GM13977 (cell line): Measurements from ENCODE around the gene SEPTIN6.

Experiments used
- DNase-seq: peaks from one replicate; pipeline ENCODE4 v3.0.0; 2012; ENCODE audit warnings: low spot score
- CTCF ChIP-seq: IDR thresholded peaks from 2 replicates; pipeline ENCODE4 v1.5.1; 2012; ENCODE audit warnings: mild to moderate bottlenecking, control low read depth; ENCODE audit not compliant: insufficient read depth; ENCODE audit errors: extremely low read depth, missing control alignments
- in situ Hi-C: fragments of 300-500 bp; cut with MboI; formaldehyde crosslinking; loops from one replicate; pipeline ENCODE4 v1.12.0; 2022; ENCODE audit warnings: low sequenced_read_pairs, low pct_unique_long_range_greater_than_20kb, mixed read lengths, inconsistent platforms; ENCODE audit not compliant: unreplicated experiment

Gene SEPTIN6

DNA sequence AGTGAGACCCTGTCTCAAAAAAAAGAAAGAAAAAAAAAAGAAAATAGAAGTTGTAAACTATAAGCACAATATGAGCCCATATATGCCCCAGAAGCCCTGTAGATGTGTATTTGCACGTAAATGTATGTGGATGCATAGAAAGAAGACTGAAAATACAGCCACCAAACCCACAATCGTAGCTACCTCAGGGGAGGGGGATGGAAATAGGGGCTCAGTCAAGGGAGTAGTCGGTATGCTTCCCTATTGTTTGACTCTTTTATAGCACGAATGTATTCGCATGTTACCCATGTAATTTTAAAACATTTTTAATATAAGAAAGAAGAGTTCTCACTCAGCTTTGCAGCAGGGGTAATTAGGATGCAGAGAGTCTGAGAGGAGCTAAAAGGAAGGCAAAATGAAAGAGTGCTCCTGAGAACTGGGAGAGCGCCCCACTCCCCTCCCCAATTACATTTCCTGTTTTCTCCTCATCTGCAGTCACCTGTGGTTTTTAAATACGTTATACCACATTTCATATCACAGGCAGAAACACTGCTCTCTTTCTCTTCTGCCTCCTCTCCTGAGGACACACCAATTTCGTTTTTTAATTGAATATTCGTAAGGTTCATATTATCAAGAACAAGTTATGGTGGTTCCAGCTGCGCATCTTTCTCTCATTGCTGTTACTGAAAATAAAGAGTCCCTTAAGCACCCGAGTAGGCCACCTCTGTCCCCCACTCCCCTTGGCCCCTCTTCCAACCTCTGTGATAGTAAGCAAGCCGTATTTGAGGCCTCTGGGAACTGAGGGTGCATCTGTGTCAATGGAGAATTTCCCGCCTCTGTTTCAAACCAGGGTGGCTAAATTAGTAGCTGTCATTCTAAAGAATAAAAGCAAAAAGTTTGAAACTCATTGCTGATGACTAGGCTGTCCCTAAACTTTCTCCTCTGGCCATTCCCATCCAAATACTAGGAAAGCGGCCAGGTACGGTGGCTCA, 10.7 kb downstream of the SEPTIN6 start:
- in situ Hi-C loops: no loop called here
- DNase-seq: no peak
- no peak for TF ChIP-seq CTCF

DNA sequence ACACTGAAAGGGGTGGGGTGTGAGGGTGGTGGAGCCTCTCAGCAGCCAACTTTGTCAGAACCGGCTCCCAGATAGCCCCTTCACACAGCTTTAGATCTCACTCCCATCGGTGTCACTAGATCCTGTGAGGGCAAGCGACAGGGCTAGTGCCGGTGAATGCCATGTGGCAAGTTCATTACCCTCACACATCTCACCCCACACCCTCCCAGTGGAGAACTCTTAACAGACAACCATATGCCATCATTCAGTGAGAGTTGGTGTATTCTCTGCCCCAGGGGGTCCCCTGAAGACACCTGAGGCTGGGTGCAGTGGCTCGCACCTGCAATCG, 15.3 kb downstream of the SEPTIN6 start:
- no peak for TF ChIP-seq CTCF
- DNase-seq: no peak
- in situ Hi-C loops: no loop called here

GRCh38 chrX:119676949-119677653, 15.9 kb downstream of the SEPTIN6 start:
- in situ Hi-C loops: no loop called here
- TF ChIP-seq CTCF: no peak
- DNase-seq: no peak

DNA sequence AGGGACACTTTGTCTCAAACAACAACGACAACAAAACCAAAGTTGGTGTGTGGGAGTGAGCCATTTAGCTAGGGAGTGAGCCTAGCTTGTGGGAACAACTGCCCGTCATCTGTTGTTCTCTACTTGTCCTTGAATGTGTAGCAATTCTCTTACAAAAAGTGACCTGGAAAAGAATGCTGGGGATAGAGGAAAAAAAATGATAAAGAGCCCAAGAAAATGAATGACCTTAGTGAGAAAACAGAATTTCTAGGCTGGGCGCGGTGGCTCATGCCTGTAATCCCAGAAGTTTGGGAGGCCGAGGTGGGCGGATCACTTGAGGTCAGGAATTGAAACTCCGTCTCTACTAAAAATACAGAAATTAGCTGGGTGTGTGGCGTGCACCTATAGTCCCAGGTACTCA, 19.6 kb downstream of the SEPTIN6 start:
- DNase-seq: no peak
- no peak for TF ChIP-seq CTCF
- in situ Hi-C loops: no loop called here

DNA sequence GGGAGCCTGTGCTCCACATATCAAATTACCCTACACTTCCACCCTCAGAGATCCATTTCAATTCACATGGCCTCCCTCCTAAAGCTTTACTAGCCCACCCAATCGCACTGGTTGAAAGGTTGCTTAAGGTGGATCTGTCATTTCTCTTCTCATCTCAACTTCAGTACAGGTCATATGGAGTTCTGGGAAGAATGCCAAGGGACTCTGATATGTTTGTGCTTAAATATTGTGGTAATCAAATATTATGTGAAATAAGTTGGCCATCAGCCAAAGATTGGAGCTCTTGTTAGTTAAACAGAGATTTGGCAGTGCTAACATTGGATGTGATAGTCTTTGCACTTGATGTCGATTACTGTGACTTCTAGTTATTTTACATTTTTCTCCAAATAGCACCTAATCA, 20.5 kb downstream of the SEPTIN6 start:
- DNase-seq: no peak
- no peak for TF ChIP-seq CTCF
- in situ Hi-C loops: no loop called here

GRCh38 chrX:119669424-119670037, 23.4 kb downstream of the SEPTIN6 start:
- no peak for DNase-seq
- in situ Hi-C loops: no loop called here
- TF ChIP-seq CTCF: no peak
